ENCODE data around the gene UBE2D3. TPM values are rescaled to one million over a fixed set of nuclear protein-coding genes. Genes with fewer than 3 reads are reported as not detected.

UBE2D3 gene
- total RNA-seq, 1 donor from 2014 or later: 327 TPM

GRCh38 chr4:102787944-102788343 is 39.4 kb downstream of the UBE2D3 start:
- Mint-ChIP-seq H3K36me3 (ENCODE audit: low read depth) (peaks cover 15% of the 10 kb centered on the region), H3K27ac (no peak overlapping the region), H3K9me3 (no peaks in the 10 kb centered on the region), H3K4me1 (peaks cover 5% of the 10 kb centered on the region), H3K27me3 (no peaks in the 10 kb centered on the region), H3K4me3 (no peak overlapping the region)
- no peak for ATAC-seq (ENCODE audit: low read depth)
- TF ChIP-seq, protein P1, sequence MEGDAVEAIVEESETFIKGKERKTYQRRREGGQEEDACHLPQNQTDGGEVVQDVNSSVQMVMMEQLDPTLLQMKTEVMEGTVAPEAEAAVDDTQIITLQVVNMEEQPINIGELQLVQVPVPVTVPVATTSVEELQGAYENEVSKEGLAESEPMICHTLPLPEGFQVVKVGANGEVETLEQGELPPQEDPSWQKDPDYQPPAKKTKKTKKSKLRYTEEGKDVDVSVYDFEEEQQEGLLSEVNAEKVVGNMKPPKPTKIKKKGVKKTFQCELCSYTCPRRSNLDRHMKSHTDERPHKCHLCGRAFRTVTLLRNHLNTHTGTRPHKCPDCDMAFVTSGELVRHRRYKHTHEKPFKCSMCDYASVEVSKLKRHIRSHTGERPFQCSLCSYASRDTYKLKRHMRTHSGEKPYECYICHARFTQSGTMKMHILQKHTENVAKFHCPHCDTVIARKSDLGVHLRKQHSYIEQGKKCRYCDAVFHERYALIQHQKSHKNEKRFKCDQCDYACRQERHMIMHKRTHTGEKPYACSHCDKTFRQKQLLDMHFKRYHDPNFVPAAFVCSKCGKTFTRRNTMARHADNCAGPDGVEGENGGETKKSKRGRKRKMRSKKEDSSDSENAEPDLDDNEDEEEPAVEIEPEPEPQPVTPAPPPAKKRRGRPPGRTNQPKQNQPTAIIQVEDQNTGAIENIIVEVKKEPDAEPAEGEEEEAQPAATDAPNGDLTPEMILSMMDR (IDR thresholded peaks at IDR 0.05): no peak
- ChIA-PET POLR2A (no interaction called here), CTCF (no interaction called here)
- intact Hi-C loops (cut with micrococcal nuclease): loop anchor here (2.0 kb wide), 1 partner anchor 27 kb away; the partner anchor contains the start of gene MANBA
- DNase-seq: no peak

DNA sequence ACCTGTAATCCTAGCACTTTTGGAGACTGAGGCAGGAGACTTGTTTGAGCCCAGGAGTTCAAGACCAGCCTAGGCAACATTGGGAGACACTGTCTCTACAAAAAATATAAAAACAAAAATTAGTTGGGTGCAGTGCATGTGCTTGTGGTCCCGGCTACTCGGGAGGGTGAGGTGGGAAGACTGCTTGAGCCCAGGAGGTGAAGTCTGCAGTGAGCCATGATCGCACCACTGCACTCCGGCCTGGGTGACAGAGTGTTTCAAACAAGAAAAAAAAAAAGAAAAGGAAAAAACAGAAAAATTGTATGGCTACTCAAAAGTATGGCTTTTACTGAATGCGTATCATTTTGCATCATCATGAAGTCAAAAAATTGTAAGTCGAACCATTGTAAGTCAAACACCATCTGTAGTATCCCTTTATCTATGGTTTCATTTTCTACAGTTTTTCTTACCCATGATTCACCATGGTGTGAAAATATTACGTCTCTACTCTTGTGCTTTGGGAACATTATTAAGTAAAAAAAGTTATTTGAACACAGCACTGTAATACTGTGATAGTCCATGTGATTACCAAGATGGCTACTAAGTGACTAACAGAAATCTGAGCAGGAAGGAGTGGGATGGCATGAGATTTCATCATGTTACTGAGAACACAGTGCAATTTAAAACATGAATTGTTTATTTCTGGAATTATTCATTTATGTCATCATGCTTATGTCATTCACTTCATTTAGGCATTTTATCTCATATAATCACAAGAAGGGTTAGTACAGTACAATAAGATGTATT is 40.1 kb downstream of the UBE2D3 start:
- TF ChIP-seq, protein P1 (IDR thresholded peaks at IDR 0.05): no peak
- Mint-ChIP-seq H3K9me3 (no peaks in the 10 kb centered on the region), H3K27ac (no peak overlapping the region), H3K4me3 (no peak overlapping the region), H3K36me3 (ENCODE audit: low read depth) (peaks cover 9% of the 10 kb centered on the region), H3K27me3 (no peaks in the 10 kb centered on the region), H3K4me1 (peaks cover 5% of the 10 kb centered on the region)
- DNase-seq: no peak
- ATAC-seq (ENCODE audit: low read depth): no peak
- CTCF ChIA-PET: no interaction called here
- intact Hi-C loops (cut with micrococcal nuclease): no loop called here
- POLR2A ChIA-PET: no interaction called here

- peaks cover 5% of the 10 kb centered on the region for H3K4me1 Mint-ChIP-seq
- H3K36me3 Mint-ChIP-seq (ENCODE audit: low read depth): peaks cover 2% of the 10 kb centered on the region
- ChIA-PET CTCF (interaction anchor here (1.2 kb wide), 1 partner anchor 10 kb away, joined by 3 read pairs; no protein-coding TSS in a partner anchor), POLR2A (no interaction called here)
- ATAC-seq (ENCODE audit: low read depth): no peak
- no peak for DNase-seq
- intact Hi-C loops (cut with micrococcal nuclease): no loop called here
- H3K27me3 Mint-ChIP-seq: no peaks in the 10 kb centered on the region
- TF ChIP-seq, protein P1 (IDR thresholded peaks at IDR 0.05): no peak
- no peak overlapping the region for H3K4me3 Mint-ChIP-seq
- H3K27ac Mint-ChIP-seq: no peak overlapping the region
- no peaks in the 10 kb centered on the region for H3K9me3 Mint-ChIP-seq
These were observed 41.1 kb downstream of the UBE2D3 start for GRCh38 chr4:102786279-102786678.

DNA sequence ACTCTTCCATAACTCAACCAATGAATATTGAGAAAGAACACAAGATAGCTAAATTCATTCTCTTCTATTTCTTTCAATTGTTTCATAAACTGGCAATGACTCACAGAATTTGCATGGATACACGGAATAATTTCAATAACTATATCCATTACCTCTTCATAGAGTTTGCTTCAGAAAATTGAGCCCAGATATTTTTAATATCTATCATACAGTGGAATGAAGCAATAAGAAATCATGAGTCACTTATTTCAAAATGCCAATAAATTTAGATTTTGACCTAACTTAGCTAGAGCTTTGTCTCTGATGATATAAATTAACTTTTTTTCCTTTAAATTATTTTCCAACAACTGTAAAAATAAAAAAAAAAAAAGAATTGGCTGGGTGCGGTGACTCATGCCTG is 44.3 kb downstream of the UBE2D3 start:
- CTCF ChIA-PET: interaction anchor here (1.1 kb wide), 1 partner anchor 42 kb away, joined by 3 read pairs; no protein-coding TSS in a partner anchor
- no peak overlapping the region for H3K4me3 Mint-ChIP-seq
- no peaks in the 10 kb centered on the region for H3K27me3 Mint-ChIP-seq

GRCh38 chr4:102781570-102781969 is 45.8 kb downstream of the UBE2D3 start:
- TF ChIP-seq, protein P1 (IDR thresholded peaks at IDR 0.05): no peak
- no peaks in the 10 kb centered on the region for H3K36me3 Mint-ChIP-seq (ENCODE audit: low read depth)
- no peaks in the 10 kb centered on the region for H3K27me3 Mint-ChIP-seq
- no peak overlapping the region for H3K4me3 Mint-ChIP-seq
- intact Hi-C loops (cut with micrococcal nuclease): no loop called here
- ATAC-seq (ENCODE audit: low read depth) (no peak), DNase-seq (no peak)
- H3K4me1 Mint-ChIP-seq: peaks cover 4% of the 10 kb centered on the region
- POLR2A ChIA-PET: no interaction called here
- CTCF ChIA-PET: no interaction called here
- H3K9me3 Mint-ChIP-seq: no peaks in the 10 kb centered on the region
- H3K27ac Mint-ChIP-seq: no peak overlapping the region

More for the DNA sequence above, 44.3 kb downstream of the UBE2D3 start:
- POLR2A ChIA-PET: no interaction called here
- H3K36me3 Mint-ChIP-seq (ENCODE audit: low read depth): no peaks in the 10 kb centered on the region
- no peaks in the 10 kb centered on the region for H3K9me3 Mint-ChIP-seq
- no peak overlapping the region for H3K27ac Mint-ChIP-seq
- ATAC-seq (ENCODE audit: low read depth) (no peak), DNase-seq (no peak)
- H3K4me1 Mint-ChIP-seq: peaks cover 4% of the 10 kb centered on the region
- intact Hi-C loops (cut with micrococcal nuclease): no loop called here
- TF ChIP-seq, protein P1 (IDR thresholded peaks at IDR 0.05): no peak
